ENCODE measurements around the gene NDUFAF8. TPM values are rescaled to one million over a fixed set of nuclear protein-coding genes. Genes with fewer than 3 reads are reported as not detected.

Gene NDUFAF8
- polyA plus RNA-seq, 1 experiment, result 70.8 TPM

GRCh38 chr17:81287152-81287551, 48.0 kb downstream of the NDUFAF8 start:
- POLR2A ChIA-PET, result no interaction called here
- no peak overlapping the region for H3K4me3 ChIP-seq (ENCODE audit: low read depth, low read length)
- H3K27me3 ChIP-seq (ENCODE audit: control insufficient read depth, insufficient read depth, low read length), result no peaks in the 10 kb centered on the region
- CTCF ChIA-PET, result interaction anchor here (0.7 to 1.0 kb wide), 2 partner anchors 9 to 197 kb away, joined by 3 read pairs; no protein-coding TSS in a partner anchor
- H3K36me3 ChIP-seq (ENCODE audit: control insufficient read depth, insufficient read depth, low read length), result peaks cover 24% of the 10 kb centered on the region
- DNase-seq (ENCODE audit: low read depth), result no peak
- TF ChIP-seq, protein P1, sequence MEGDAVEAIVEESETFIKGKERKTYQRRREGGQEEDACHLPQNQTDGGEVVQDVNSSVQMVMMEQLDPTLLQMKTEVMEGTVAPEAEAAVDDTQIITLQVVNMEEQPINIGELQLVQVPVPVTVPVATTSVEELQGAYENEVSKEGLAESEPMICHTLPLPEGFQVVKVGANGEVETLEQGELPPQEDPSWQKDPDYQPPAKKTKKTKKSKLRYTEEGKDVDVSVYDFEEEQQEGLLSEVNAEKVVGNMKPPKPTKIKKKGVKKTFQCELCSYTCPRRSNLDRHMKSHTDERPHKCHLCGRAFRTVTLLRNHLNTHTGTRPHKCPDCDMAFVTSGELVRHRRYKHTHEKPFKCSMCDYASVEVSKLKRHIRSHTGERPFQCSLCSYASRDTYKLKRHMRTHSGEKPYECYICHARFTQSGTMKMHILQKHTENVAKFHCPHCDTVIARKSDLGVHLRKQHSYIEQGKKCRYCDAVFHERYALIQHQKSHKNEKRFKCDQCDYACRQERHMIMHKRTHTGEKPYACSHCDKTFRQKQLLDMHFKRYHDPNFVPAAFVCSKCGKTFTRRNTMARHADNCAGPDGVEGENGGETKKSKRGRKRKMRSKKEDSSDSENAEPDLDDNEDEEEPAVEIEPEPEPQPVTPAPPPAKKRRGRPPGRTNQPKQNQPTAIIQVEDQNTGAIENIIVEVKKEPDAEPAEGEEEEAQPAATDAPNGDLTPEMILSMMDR (IDR thresholded peaks at IDR 0.05; ENCODE audit: insufficient read depth, low read depth, low read length), result no peak

DNA sequence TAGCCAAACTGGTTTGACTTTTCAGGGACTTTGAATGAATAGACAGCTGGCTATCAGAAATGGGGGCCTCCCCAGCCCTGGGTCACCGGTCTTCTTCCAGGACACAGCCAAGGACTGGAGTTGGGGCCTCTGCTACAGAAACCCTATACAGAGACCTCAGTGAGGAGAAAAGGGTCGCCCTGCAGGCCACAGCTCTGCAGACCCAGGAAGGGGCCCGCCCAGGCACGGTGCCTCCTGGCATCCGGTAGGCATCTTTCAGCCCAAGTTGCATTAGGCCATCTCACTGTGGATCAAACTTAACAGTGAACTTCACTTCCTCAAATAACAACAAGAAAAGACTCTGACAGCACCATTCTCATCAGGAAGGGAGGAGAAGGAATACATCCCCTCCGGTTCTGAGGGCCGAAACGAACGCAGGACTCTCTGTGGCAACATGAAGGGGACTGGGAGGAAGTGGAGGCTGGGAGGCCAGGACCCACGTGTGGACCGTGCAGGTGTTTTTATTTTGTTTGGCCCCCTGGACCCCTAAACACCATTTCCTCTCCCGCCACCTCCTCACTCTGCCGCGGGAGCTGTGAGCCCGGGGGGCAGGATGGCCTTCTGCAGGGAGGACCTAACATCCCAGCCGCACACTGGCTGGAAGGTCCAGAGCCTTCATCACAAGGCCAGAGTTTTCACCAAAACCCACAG, 48.8 kb downstream of the NDUFAF8 start:
- Histone ChIP-seq H3K36me3 (ENCODE audit: control insufficient read depth, insufficient read depth, low read length) (peaks cover 19% of the 10 kb centered on the region), H3K4me3 (ENCODE audit: low read depth, low read length) (no peak overlapping the region), H3K27me3 (ENCODE audit: control insufficient read depth, insufficient read depth, low read length) (no peaks in the 10 kb centered on the region)
- POLR2A ChIA-PET, result no interaction called here
- no peak for DNase-seq (ENCODE audit: low read depth)
- CTCF ChIA-PET, result interaction anchor here (0.7 kb wide), 1 partner anchor 197 kb away, joined by 3 read pairs; no protein-coding TSS in a partner anchor
- TF ChIP-seq, protein P1 (IDR thresholded peaks at IDR 0.05; ENCODE audit: insufficient read depth, low read depth, low read length), result no peak

GRCh38 chr17:81288715-81289114, 49.6 kb downstream of the NDUFAF8 start:
- TF ChIP-seq, protein P1 (IDR thresholded peaks at IDR 0.05; ENCODE audit: insufficient read depth, low read depth, low read length), result no peak
- POLR2A ChIA-PET, result no interaction called here
- no peaks in the 10 kb centered on the region for H3K27me3 ChIP-seq (ENCODE audit: control insufficient read depth, insufficient read depth, low read length)
- no peak overlapping the region for H3K4me3 ChIP-seq (ENCODE audit: low read depth, low read length)
- CTCF ChIA-PET, result interaction anchor here (0.7 to 2.2 kb wide), 4 partner anchors 36 to 196 kb away, joined by 3 to 9 read pairs (median 3); no protein-coding TSS in a partner anchor
- H3K36me3 ChIP-seq (ENCODE audit: control insufficient read depth, insufficient read depth, low read length), result peaks cover 16% of the 10 kb centered on the region
- no peak for DNase-seq (ENCODE audit: low read depth)

GRCh38 chr17:81289627-81290026, 50.5 kb downstream of the NDUFAF8 start:
- Histone ChIP-seq H3K4me3 (ENCODE audit: low read depth, low read length) (no peak overlapping the region), H3K27me3 (ENCODE audit: control insufficient read depth, insufficient read depth, low read length) (no peaks in the 10 kb centered on the region), H3K36me3 (ENCODE audit: control insufficient read depth, insufficient read depth, low read length) (peaks cover 16% of the 10 kb centered on the region)
- POLR2A ChIA-PET, result no interaction called here
- CTCF ChIA-PET, result interaction anchor here (2.2 kb wide), 1 partner anchor 195 kb away, joined by 9 read pairs; no protein-coding TSS in a partner anchor
- TF ChIP-seq, protein P1 (IDR thresholded peaks at IDR 0.05; ENCODE audit: insufficient read depth, low read depth, low read length), result no peak
- DNase-seq (ENCODE audit: low read depth), result no peak

GRCh38 chr17:81290230-81290629, 51.1 kb downstream of the NDUFAF8 start:
- Histone ChIP-seq H3K4me3 (ENCODE audit: low read depth, low read length) (no peak overlapping the region), H3K36me3 (ENCODE audit: control insufficient read depth, insufficient read depth, low read length) (peaks cover 16% of the 10 kb centered on the region), H3K27me3 (ENCODE audit: control insufficient read depth, insufficient read depth, low read length) (no peaks in the 10 kb centered on the region)
- ChIA-PET POLR2A (no interaction called here), CTCF (interaction anchor here (0.7 to 2.2 kb wide), 2 partner anchors 35 to 195 kb away, joined by 3 to 9 read pairs; no protein-coding TSS in a partner anchor)
- TF ChIP-seq, protein P1 (IDR thresholded peaks at IDR 0.05; ENCODE audit: insufficient read depth, low read depth, low read length), result no peak
- DNase-seq (ENCODE audit: low read depth), result no peak

Other genes starting within 250 kb of the NDUFAF8 start
- 27.3 and 30.7 TPM in 2 replicates for gene CHMP6, start 247.5 kb upstream of the NDUFAF8 start, polyA plus RNA-seq (2011; rRNA removed)
- 7.8 and 12.1 TPM in 2 replicates for gene BAIAP2, start 204.2 kb upstream of the NDUFAF8 start, polyA plus RNA-seq (2011; rRNA removed)
- gene PVALEF, start 73.8 kb upstream of the NDUFAF8 start, polyA plus RNA-seq (2011; rRNA removed), result not detected in 2 replicates
- gene AATK, start 73.1 kb upstream of the NDUFAF8 start, polyA plus RNA-seq (2011; rRNA removed), result 0.13 and 0.29 TPM in 2 replicates
- gene CEP131, start 16.4 kb upstream of the NDUFAF8 start, polyA plus RNA-seq (2011; rRNA removed), result 3.7 and 4.9 TPM in 2 replicates
- gene TEPSIN, start 263 bp upstream of the NDUFAF8 start, polyA plus RNA-seq (2011; rRNA removed), result 7.5 and 19.4 TPM in 2 replicates
- 34.6 and 55.4 TPM in 2 replicates for gene SLC38A10, start 56.0 kb downstream of the NDUFAF8 start, polyA plus RNA-seq (2011; rRNA removed)
- gene BAHCC1, start 156.1 kb downstream of the NDUFAF8 start, polyA plus RNA-seq (2011; rRNA removed), result 2.3 and 3.1 TPM in 2 replicates